H1 (cell line): ENCODE data around the gene ARHGAP6. TPM values are rescaled to one million over a fixed set of nuclear protein-coding genes. Genes with fewer than 3 reads are reported as not detected.

ENCODE experiments used
- CTCF ChIA-PET: fragments of 300-600 bp; sonication (Branson Sonifier 250); formaldehyde crosslinking; loops from one replicate; lab custom pipeline; 2021; ENCODE audit not compliant: partially characterized antibody; lab: Charles Lee
- POLR2A ChIA-PET: fragments of 300-600 bp; sonication (Branson Sonifier 250); formaldehyde crosslinking; loops from one replicate; lab custom pipeline; 2021; ENCODE audit warnings: inconsistent platforms; ENCODE audit not compliant: partially characterized antibody; lab: Charles Lee
- DNase-seq, 2 experiments: peaks; one replicate each; pipeline versions ENCODE4 v3.0.0 to v3.0.0-alpha.2; 2010 to 2022; ENCODE audit warnings: low spot score in 2 of 2, low read depth in 1 of 2, mixed read lengths in 1 of 2
- FAIRE-seq: peaks from 2 replicates; lab custom pipeline; 2011; peaks lifted over from hg19 to GRCh38; lab: Jason Lieb, UNC
- H2AFZ ChIP-seq: 2 replicates; pipeline ENCODE4 v1.8.1; 2012; ENCODE audit warnings: low read length, inconsistent platforms
- H2AK5ac ChIP-seq: 2 replicates; pipeline ENCODE4 v1.6.1; 2013; ENCODE audit warnings: low read depth, low read length
- H2BK120ac ChIP-seq: replicated peaks from 2 replicates; pipeline ENCODE3; 2013; ENCODE audit warnings: low read depth, low read length, inconsistent platforms
- H2BK12ac ChIP-seq: 2 replicates; pipeline ENCODE4 v1.6.1; 2013; ENCODE audit warnings: low read depth, low read length
- H2BK15ac ChIP-seq: 2 replicates; pipeline ENCODE4 v1.6.1; 2013; ENCODE audit warnings: low read length
- H2BK20ac ChIP-seq: 2 replicates; pipeline ENCODE4 v1.6.1; 2013; ENCODE audit warnings: low read length
- H2BK5ac ChIP-seq: 2 replicates; pipeline ENCODE4 v1.6.1; 2013; ENCODE audit warnings: low read depth, low read length
- H3K14ac ChIP-seq: 2 replicates; pipeline ENCODE4 v1.6.1; 2013; ENCODE audit warnings: inconsistent platforms; ENCODE audit not compliant: insufficient read length
- H3K18ac ChIP-seq: 2 replicates; pipeline ENCODE4 v1.6.1; 2013; ENCODE audit warnings: low read length; ENCODE audit errors: extremely low read depth
- H3K23ac ChIP-seq: 2 replicates; pipeline ENCODE4 v1.6.1; 2013; ENCODE audit warnings: inconsistent platforms; ENCODE audit not compliant: insufficient read length
- H3K23me2 ChIP-seq: 2 replicates; pipeline ENCODE4 v1.6.1; 2013; ENCODE audit warnings: low read depth, low read length
- H3K27ac ChIP-seq: 2 replicates; pipeline ENCODE4 v1.6.1; 2011; ENCODE audit warnings: low read depth, low read length, inconsistent platforms
- H3K27me3 ChIP-seq, 4 experiments: replicated peaks in 1 of 4; 1 replicate in 1 of 4; 2 replicates in 3 of 4; pipeline versions ENCODE4 v1.6.1 to v1.8.1; 2011 to 2013; ENCODE audit warnings: low read length in 3 of 4, mild to moderate bottlenecking in 3 of 4, inconsistent platforms in 2 of 4, mixed read lengths in 2 of 4, moderate library complexity in 1 of 4; ENCODE audit not compliant: control insufficient read depth in 3 of 4, insufficient read depth in 3 of 4; ENCODE audit errors: extremely low read depth in 1 of 4
- H3K36me3 ChIP-seq, 4 experiments: 2 replicates each; pipeline versions ENCODE4 v1.6.1 to v1.8.1; 2011 to 2013; ENCODE audit warnings: mild to moderate bottlenecking in 4 of 4, low read length in 3 of 4, moderate library complexity in 2 of 4, control low read depth in 1 of 4, inconsistent platforms in 1 of 4; ENCODE audit not compliant: insufficient read depth in 4 of 4, control insufficient read depth in 2 of 4
- H3K4ac ChIP-seq: replicated peaks from 2 replicates; pipeline ENCODE3; 2013; ENCODE audit warnings: low read length, low read depth, mixed read lengths, inconsistent platforms; ENCODE audit not compliant: insufficient read length
- H3K4me1 ChIP-seq, 4 experiments: replicated peaks in 1 of 4; 1 replicate in 1 of 4; 2 replicates in 3 of 4; pipeline versions ENCODE4 v1.6.1 to v1.8.1; 2011 to 2013; ENCODE audit warnings: low read length in 3 of 4, inconsistent platforms in 2 of 4, mixed read lengths in 1 of 4; ENCODE audit not compliant: insufficient read depth in 4 of 4, control insufficient read depth in 3 of 4
- H3K4me2 ChIP-seq, 2 experiments: 2 replicates each; pipeline versions ENCODE4 v1.6.1 to v1.8.1; 2011 to 2013; ENCODE audit warnings: low read depth in 2 of 2, low read length in 2 of 2, control low read depth in 1 of 2, inconsistent platforms in 1 of 2, mild to moderate bottlenecking in 1 of 2; ENCODE audit not compliant: insufficient read depth in 1 of 2
- H3K4me3 ChIP-seq, 4 experiments: fragments of 200-600, 300-600 bp in 1 of 4; sonication (generic), shearing (Covaris generic), sonication (Bioruptor Twin) in 1 of 4; 2 replicates each; pipeline versions ENCODE4 v1.5.1 to v1.8.1; 2011 to 2016; ENCODE audit warnings: low read length in 4 of 4, low read depth in 3 of 4, control low read depth in 2 of 4, inconsistent platforms in 2 of 4, mild to moderate bottlenecking in 2 of 4, mixed read lengths in 1 of 4, moderate library complexity in 1 of 4; ENCODE audit not compliant: insufficient read depth in 2 of 4; ENCODE audit errors: extremely low read depth in 1 of 4
- H3K56ac ChIP-seq: replicated peaks from 2 replicates; pipeline ENCODE3; 2013; ENCODE audit warnings: low read depth, mild to moderate bottlenecking, mixed read lengths, low read length, inconsistent platforms; ENCODE audit not compliant: insufficient read length
- H3K79me1 ChIP-seq: 2 replicates; pipeline ENCODE4 v1.6.1; 2013; ENCODE audit warnings: low read depth, low read length, control low read depth
- H3K79me2 ChIP-seq, 2 experiments: 2 replicates each; pipeline versions ENCODE4 v1.6.1 to v1.8.1; 2012 to 2013; ENCODE audit warnings: low read length in 2 of 2, mild to moderate bottlenecking in 2 of 2, inconsistent platforms in 1 of 2; ENCODE audit not compliant: insufficient read depth in 2 of 2, control insufficient read depth in 1 of 2
- H3K9ac ChIP-seq, 4 experiments: replicated peaks in 1 of 4; 1 replicate in 1 of 4; 2 replicates in 3 of 4; pipeline versions ENCODE4 v1.6.1 to v1.8.1; 2011 to 2013; ENCODE audit warnings: low read depth in 3 of 4, low read length in 3 of 4, control low read depth in 2 of 4, mild to moderate bottlenecking in 2 of 4, moderate library complexity in 2 of 4, inconsistent platforms in 1 of 4; ENCODE audit errors: extremely low read depth in 1 of 4
- H3K9me3 ChIP-seq, 2 experiments: 2 replicates each; pipeline versions ENCODE4 v1.6.1 to v1.8.1; 2012 to 2013; ENCODE audit warnings: mild to moderate bottlenecking in 2 of 2, moderate library complexity in 2 of 2, control low read depth in 1 of 2, inconsistent platforms in 1 of 2, low read depth in 1 of 2, low read length in 1 of 2, mixed read lengths in 1 of 2; ENCODE audit not compliant: insufficient read depth in 2 of 2
- H4K20me1 ChIP-seq, 2 experiments: replicated peaks in 1 of 2; 2 replicates each; pipeline versions ENCODE3 to v1.8.1; 2011 to 2013; ENCODE audit warnings: inconsistent platforms in 2 of 2, low read length in 2 of 2, mild to moderate bottlenecking in 1 of 2; ENCODE audit not compliant: insufficient read depth in 2 of 2, control insufficient read depth in 1 of 2
- H4K5ac ChIP-seq: 2 replicates; pipeline ENCODE4 v1.6.1; 2013; ENCODE audit warnings: low read length, low read depth, mixed read lengths, inconsistent platforms; ENCODE audit not compliant: insufficient read length
- H4K8ac ChIP-seq: 2 replicates; pipeline ENCODE4 v1.8.0; 2013; ENCODE audit warnings: mild to moderate bottlenecking, moderate library complexity, low read length, inconsistent platforms; ENCODE audit not compliant: insufficient read depth; ENCODE audit errors: extremely low read depth
- H4K91ac ChIP-seq: replicated peaks from 2 replicates; pipeline ENCODE3; 2013; ENCODE audit warnings: low read length, mixed read lengths, inconsistent platforms; ENCODE audit not compliant: insufficient read length
- CREB1 ChIP-seq: IDR thresholded peaks from 2 replicates; pipeline ENCODE4 v1.6.1; 2012; ENCODE audit warnings: inconsistent platforms
- JUN ChIP-seq: IDR thresholded peaks from 2 replicates; pipeline ENCODE4 v1.6.1; 2011; ENCODE audit warnings: low read depth, mild to moderate bottlenecking, improper control_type of control experiment, low read length
- POLR2A ChIP-seq, 2 experiments: IDR thresholded peaks; 1 replicate in 1 of 2; 2 replicates in 1 of 2; pipeline ENCODE4 v1.6.1; 2011; ENCODE audit warnings: low read depth in 2 of 2, low read length in 2 of 2, mild to moderate bottlenecking in 2 of 2; ENCODE audit errors: control extremely low read depth in 1 of 2
- RBBP5 ChIP-seq: IDR thresholded peaks from 2 replicates; pipeline ENCODE4 v1.7.1; 2012; ENCODE audit warnings: low read depth, mild to moderate bottlenecking, inconsistent platforms, low read length, moderate library complexity, borderline replicate concordance
- RXRA ChIP-seq: IDR thresholded peaks from 2 replicates; pipeline ENCODE4 v1.6.1; 2011; ENCODE audit warnings: low read depth, mild to moderate bottlenecking, low read length, moderate library complexity; ENCODE audit not compliant: insufficient read depth
- WGBS, 2 experiments: shearing (Covaris generic) in 1 of 2; methylation state at CpG; one replicate each; pipeline versions ENCODE4 v1.1.6 to v1.1.7; 2013 to 2015; ENCODE audit warnings: low lambda C conversion rate in 2 of 2, mixed read lengths in 2 of 2, inconsistent platforms in 1 of 2, low coverage in 1 of 2, missing lambda C conversion rate in 1 of 2; ENCODE audit not compliant: insufficient replicate concordance in 2 of 2, insufficient coverage in 1 of 2, insufficient read length in 1 of 2; ENCODE audit errors: extremely low coverage in 1 of 2, missing lambda C conversion rate in 1 of 2; 5-methylcytosine and 5-hydroxymethylcytosine counted together
- polyA plus RNA-seq, 7 experiments: library from polyadenylated mRNA; depleted of rRNA in 3 of 7; stranded (reverse) in 5 of 7; unstranded in 2 of 7; fragments of >200 nt in 5 of 7; fragments of 200-250 nt in 2 of 7; gene quantifications; 1 replicate in 5 of 7; 2 replicates in 1 of 7; 4 replicates in 1 of 7; pipeline versions ENCODE4 v1.2.1 to v1.2.3, GENCODE V29; 2011 to 2013; ENCODE audit warnings: missing spikeins in 2 of 7, mixed read lengths in 2 of 7
- total RNA-seq: library from RNA; stranded (reverse); fragmentation: NEBNext Ultra II Directional; extraction: Animal tissue kit (Norgen Biotek cat#: 25700); gene quantifications from 2 replicates; pipeline ENCODE4 v1.2.1, GENCODE V29; 2021

Gene ARHGAP6
- total and polyA plus RNA-seq, 2 of the 8 experiments (the other 6 are each of a cell fraction or from before 2014, with no cell fraction given): 0.35 to 0.82 TPM

GRCh38 chrX:11257290-11257689 is 408.4 kb downstream of the ARHGAP6 start:
- Histone ChIP-seq H3K4ac (no peak overlapping the region), H3K23ac (no peak overlapping the region), H4K20me1 (no peaks in the 10 kb centered on the region), H3K9ac (no peak overlapping the region), H3K18ac (no peak overlapping the region), H4K8ac (no peak overlapping the region), H2BK20ac (no peak overlapping the region), H3K79me2 (no peaks in the 10 kb centered on the region), H2AFZ (no peak overlapping the region), H3K27me3 (no peaks in the 10 kb centered on the region), H3K56ac (no peak overlapping the region), H3K4me2 (no peak overlapping the region), H3K14ac (no peak overlapping the region), H3K9me3 (no peaks in the 10 kb centered on the region), H2BK12ac (no peak overlapping the region), H2BK15ac (no peak overlapping the region), H2AK5ac (no peak overlapping the region), H3K4me3 (no peak overlapping the region), H4K5ac (no peak overlapping the region), H2BK5ac (no peak overlapping the region), H3K23me2 (no peaks in the 10 kb centered on the region), H3K79me1 (no peaks in the 10 kb centered on the region), H3K36me3 (no peaks in the 10 kb centered on the region), H2BK120ac (no peak overlapping the region), H3K4me1 (no peaks in the 10 kb centered on the region), H3K27ac (no peak overlapping the region), H4K91ac (no peak overlapping the region)
- ChIA-PET CTCF (no interaction called here), POLR2A (no interaction called here)
- 74% methylated on average over 2 of the region's 2 CpGs; no CpG with 5 or more reads in 1 of the 2 experiments for WGBS, 2 experiments
- FAIRE-seq: no peak
- no peak for DNase-seq
- TF ChIP-seq RBBP5 (no peak), POLR2A (IDR thresholded peaks at IDR 0.05; ENCODE audit: control extremely low read depth in 1 of 2, low read depth in 2 of 2, low read length in 2 of 2) (no peak), JUN (no peak), CREB1 (no peak), RXRA (no peak)
